IMR-90 (cell line): ENCODE measurements around the gene TTC28. TPM values are rescaled to one million over a fixed set of nuclear protein-coding genes. Genes with fewer than 3 reads are reported as not detected.

Source experiments
- ATAC-seq: fragments of 200-7000 bp; cut with Tn5 transposase; 2 replicates; pipeline ENCODE4 v1.9.1; 2020; ENCODE audit warnings: low read depth, mild to moderate bottlenecking, moderate library complexity
- BruUV-seq: library from RNA; stranded (reverse); fragments of 400-500 nt; replicated peaks from 2 replicates; lab custom pipeline; 2021; lab: Mats Ljungman, UMichigan
- CTCF ChIA-PET: fragments of 300-600 bp; formaldehyde crosslinking; extraction: SDS; loops from one replicate; lab custom pipeline; 2021; ENCODE audit warnings: antibody characterized with exemption; lab: Yijun Ruan, JAX
- POLR2A ChIA-PET: fragments of 300-600 bp; sonication (Branson Sonifier 250); formaldehyde crosslinking; loops from one replicate; lab custom pipeline; 2022; ENCODE audit warnings: antibody characterized with exemption; ENCODE audit not compliant: unreplicated experiment; lab: Charles Lee
- DNase-seq: peaks from one replicate; pipeline ENCODE4 v3.0.0; 2013
- H2AFZ ChIP-seq: replicated peaks from 2 replicates; pipeline ENCODE3; 2013; ENCODE audit warnings: low read length, mild to moderate bottlenecking; ENCODE audit not compliant: poor library complexity
- H2AK5ac ChIP-seq: 2 replicates; pipeline ENCODE4 v1.6.1; 2013; ENCODE audit warnings: low read depth, low read length, inconsistent platforms
- H2AK9ac ChIP-seq: replicated peaks from 2 replicates; pipeline ENCODE3; 2013; ENCODE audit warnings: mild to moderate bottlenecking, low read depth, low read length, moderate library complexity; ENCODE audit not compliant: poor library complexity
- H2BK120ac ChIP-seq: 2 replicates; pipeline ENCODE4 v1.6.1; 2013; ENCODE audit warnings: low read depth, low read length, inconsistent platforms
- H2BK15ac ChIP-seq: 3 replicates; pipeline ENCODE4 v1.6.1; 2013; ENCODE audit warnings: low read depth, low read length, inconsistent platforms
- H2BK20ac ChIP-seq: 2 replicates; pipeline ENCODE4 v1.6.1; 2013; ENCODE audit warnings: low read depth, mild to moderate bottlenecking, inconsistent platforms, low read length, moderate library complexity
- H2BK5ac ChIP-seq: 2 replicates; pipeline ENCODE4 v1.6.1; 2013; ENCODE audit warnings: mild to moderate bottlenecking, low read depth, low read length, inconsistent platforms; ENCODE audit not compliant: poor library complexity, severe bottlenecking
- H3K14ac ChIP-seq: replicated peaks from 2 replicates; pipeline ENCODE4 v1.6.1; 2013; ENCODE audit warnings: low read depth, low read length, inconsistent platforms
- H3K18ac ChIP-seq: 2 replicates; pipeline ENCODE4 v1.6.1; 2013; ENCODE audit warnings: low read depth, low read length, control low read depth
- H3K23ac ChIP-seq: 2 replicates; pipeline ENCODE4 v1.6.1; 2013; ENCODE audit warnings: low read depth, low read length, inconsistent platforms
- H3K27ac ChIP-seq: 2 replicates; pipeline ENCODE4 v1.5.1; 2013; ENCODE audit warnings: mild to moderate bottlenecking, control low read depth, low read length; ENCODE audit not compliant: insufficient read depth
- H3K27me3 ChIP-seq: 2 replicates; pipeline ENCODE4 v1.6.1; 2013; ENCODE audit warnings: low read length; ENCODE audit not compliant: control insufficient read depth, insufficient read depth
- H3K36me3 ChIP-seq: 2 replicates; pipeline ENCODE4 v1.6.1; 2013; ENCODE audit warnings: low read length, mixed read lengths; ENCODE audit not compliant: control insufficient read depth, insufficient read depth
- H3K4ac ChIP-seq: 2 replicates; pipeline ENCODE4 v1.6.1; 2013; ENCODE audit warnings: low read depth, low read length, inconsistent platforms
- H3K4me1 ChIP-seq: 2 replicates; pipeline ENCODE4 v1.6.1; 2013; ENCODE audit warnings: low read length, mixed read lengths; ENCODE audit not compliant: control insufficient read depth, insufficient read depth
- H3K4me2 ChIP-seq: 2 replicates; pipeline ENCODE4 v1.6.1; 2013; ENCODE audit warnings: low read depth, mild to moderate bottlenecking, control low read depth, low read length, moderate library complexity
- H3K4me3 ChIP-seq: 2 replicates; pipeline ENCODE4 v1.5.1; 2013; ENCODE audit warnings: low read depth, mild to moderate bottlenecking, control low read depth, low read length, moderate library complexity; ENCODE audit not compliant: insufficient read depth
- H3K56ac ChIP-seq: 2 replicates; pipeline ENCODE4 v1.6.1; 2013; ENCODE audit warnings: low read length, inconsistent platforms; ENCODE audit not compliant: insufficient read depth; ENCODE audit errors: extremely low read depth
- H3K79me1 ChIP-seq, 2 experiments: 2 replicates each; pipeline ENCODE4 v1.6.1; 2013; ENCODE audit warnings: low read length in 2 of 2, inconsistent platforms in 1 of 2, low read depth in 1 of 2
- H3K9ac ChIP-seq: 2 replicates; pipeline ENCODE4 v1.6.1; 2013; ENCODE audit warnings: low read depth, low read length, control low read depth
- H3K9me1 ChIP-seq: 2 replicates; pipeline ENCODE4 v1.6.1; 2013; ENCODE audit warnings: low read length, inconsistent platforms; ENCODE audit not compliant: insufficient read depth
- H3K9me3 ChIP-seq: 2 replicates; pipeline ENCODE4 v1.6.1; 2013; ENCODE audit warnings: low read length; ENCODE audit not compliant: control insufficient read depth, insufficient read depth
- H4K20me1 ChIP-seq: 2 replicates; pipeline ENCODE4 v1.6.1; 2013; ENCODE audit warnings: low read length, inconsistent platforms; ENCODE audit not compliant: insufficient read depth
- H4K5ac ChIP-seq: 2 replicates; pipeline ENCODE4 v1.6.1; 2013; ENCODE audit warnings: mild to moderate bottlenecking, low read depth, low read length, control low read depth
- H4K8ac ChIP-seq, 2 experiments: 2 replicates each; pipeline ENCODE4 v1.6.1; 2013; ENCODE audit warnings: low read depth in 2 of 2, low read length in 2 of 2, control low read depth in 1 of 2, inconsistent platforms in 1 of 2
- H4K91ac ChIP-seq: 2 replicates; pipeline ENCODE4 v1.6.1; 2013; ENCODE audit warnings: low read depth, low read length, inconsistent platforms; ENCODE audit not compliant: insufficient read depth
- BHLHE40 ChIP-seq: fragments of 150-350 bp; IDR thresholded peaks from 2 replicates; pipeline ENCODE4 v1.6.1; 2016; ENCODE audit warnings: mild to moderate bottlenecking, low read depth, low read length
- CHD1 ChIP-seq: IDR thresholded peaks from 2 replicates; pipeline ENCODE4 v1.6.1; 2012; ENCODE audit warnings: low read depth, low read length, improper control_type of control experiment
- ELK1 ChIP-seq: fragments of 150-350 bp; IDR thresholded peaks from 2 replicates; pipeline ENCODE4 v1.6.1; 2016; ENCODE audit warnings: low read depth, mild to moderate bottlenecking, low read length, moderate library complexity, borderline replicate concordance
- NFE2L2 ChIP-seq: fragments of 150-350 bp; IDR thresholded peaks from 2 replicates; pipeline ENCODE4 v1.6.1; 2016; ENCODE audit warnings: low read depth, mild to moderate bottlenecking, low read length
- POLR2A ChIP-seq: IDR thresholded peaks from 2 replicates; pipeline ENCODE4 v1.6.1; 2012; ENCODE audit warnings: mild to moderate bottlenecking, low read depth, low read length
- RAD21 ChIP-seq: IDR thresholded peaks from 2 replicates; pipeline ENCODE4 v1.6.1; 2012; ENCODE audit warnings: low read length, improper control_type of control experiment
- RCOR1 ChIP-seq: IDR thresholded peaks from 2 replicates; pipeline ENCODE4 v1.6.1; 2012; ENCODE audit warnings: mild to moderate bottlenecking, low read length, improper control_type of control experiment; ENCODE audit not compliant: insufficient replicate concordance
- RFX5 ChIP-seq: IDR thresholded peaks from 2 replicates; pipeline ENCODE4 v1.8.0; 2012; ENCODE audit warnings: low read depth, mild to moderate bottlenecking, low read length, moderate library complexity
- USF2 ChIP-seq: fragments of 150-350 bp; IDR thresholded peaks from 2 replicates; pipeline ENCODE4 v1.6.1; 2017; ENCODE audit warnings: mild to moderate bottlenecking, antibody characterized with exemption, low read length, low read depth
- WGBS, 2 experiments: methylation state at CpG; one replicate each; pipeline versions ENCODE4 v1.1.5 to v1.1.7; 2013; ENCODE audit warnings: missing lambda C conversion rate in 2 of 2; ENCODE audit not compliant: insufficient read length in 1 of 2; ENCODE audit errors: extremely low coverage in 2 of 2; 5-methylcytosine and 5-hydroxymethylcytosine counted together
- dilution Hi-C: fragments of 300-500 bp; cut with HindIII; formaldehyde crosslinking; loops from one replicate; pipeline ENCODE4 v1.14.3; 2018; ENCODE audit warnings: low sequenced_read_pairs; ENCODE audit not compliant: unreplicated experiment
- in situ Hi-C: fragments of 300-500 bp; cut with MboI; formaldehyde crosslinking; loops from 3 replicates; pipeline ENCODE4 v1.14.3; 2019; ENCODE audit warnings: low sequenced_read_pairs, inconsistent platforms, mixed read lengths
- intact Hi-C: fragments of 100-400 bp; cut with micrococcal nuclease; formaldehyde crosslinking; loops from 2 replicates; pipeline ENCODE4 v1.10.0; 2022
- polyA plus RNA-seq, 3 experiments: library from polyadenylated mRNA; depleted of rRNA; stranded (reverse); fragments of >200 nt; gene quantifications; 2 replicates each; pipeline ENCODE4 v1.2.3, GENCODE V29; 2012; ENCODE audit warnings: low replicate concordance in 1 of 3
- total RNA-seq: library from RNA; depleted of rRNA; stranded (reverse); fragments of >200 nt; gene quantifications from 2 replicates; pipeline ENCODE4 v1.2.3, GENCODE V29; 2012
- TF ChIP-seq, protein P1 (sequence below): conservative IDR thresholded peaks from 2 replicates; pipeline ENCODE4 v1.5.1; 2012; ENCODE audit warnings: mild to moderate bottlenecking, low read depth, low read length, improper control_type of control experiment

The TTC28 gene
- total and polyA plus RNA-seq, 2 of the 4 experiments (the other 2 are of a cell fraction): 5.6 to 13.3 TPM

DNA sequence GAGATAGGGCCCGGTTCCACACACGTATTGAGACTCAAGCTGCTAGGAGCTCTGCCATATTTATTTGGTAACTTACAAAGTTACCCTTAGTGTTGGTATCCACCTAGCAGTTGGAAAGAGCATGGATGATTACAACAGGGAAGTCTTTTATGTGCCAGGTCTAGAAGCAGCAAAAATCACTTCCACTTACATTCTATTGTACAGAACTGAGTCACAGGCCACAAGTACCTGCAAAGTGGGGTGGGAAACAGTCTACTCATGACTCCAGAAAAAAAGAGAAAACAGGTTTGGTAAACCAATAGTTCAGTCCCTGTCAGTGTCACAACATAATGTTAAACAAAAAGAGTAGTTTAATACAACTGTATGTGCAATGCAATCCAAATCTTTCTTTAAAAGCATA, 480.9 kb downstream of the TTC28 start:
- POLR2A ChIA-PET: no interaction called here
- no CpG with 5 or more reads among the region's 2 CpGs for WGBS, 2 experiments

More for the DNA sequence above, 480.9 kb downstream of the TTC28 start:
- Histone ChIP-seq H2AK9ac (no peak overlapping the region), H3K56ac (no peak overlapping the region), H2AK5ac (no peak overlapping the region), H3K4ac (no peak overlapping the region), H2BK120ac (no peak overlapping the region), H3K14ac (no peak overlapping the region), H2BK15ac (no peak overlapping the region), H2BK5ac (no peak overlapping the region), H3K9me1 (no peaks in the 10 kb centered on the region), H3K4me1 (no peaks in the 10 kb centered on the region), H4K5ac (no peak overlapping the region), H3K23ac (no peak overlapping the region), H3K9ac (no peak overlapping the region), H2BK20ac (no peak overlapping the region), H3K36me3 (no peaks in the 10 kb centered on the region), H2AFZ (no peak overlapping the region), H3K9me3 (no peaks in the 10 kb centered on the region), H3K27me3 (no peaks in the 10 kb centered on the region), H3K4me2 (no peak overlapping the region), H3K27ac (no peak overlapping the region), H3K4me3 (no peak overlapping the region), H4K91ac (no peak overlapping the region), H3K18ac (no peak overlapping the region), H4K20me1 (no peaks in the 10 kb centered on the region), H3K79me1 (peaks cover 2 to 3% of the 10 kb centered on the region in 2 experiments; a peak in 1 of 4 replicates), H4K8ac (no peak overlapping the region)
- in situ Hi-C loops: no loop called here
- TF ChIP-seq USF2 (no peak), RAD21 (no peak), RCOR1 (no peak), POLR2A (no peak), NFE2L2 (no peak), BHLHE40 (no peak), RFX5 (no peak), CHD1 (no peak), ELK1 (no peak)
- TF ChIP-seq, protein P1, sequence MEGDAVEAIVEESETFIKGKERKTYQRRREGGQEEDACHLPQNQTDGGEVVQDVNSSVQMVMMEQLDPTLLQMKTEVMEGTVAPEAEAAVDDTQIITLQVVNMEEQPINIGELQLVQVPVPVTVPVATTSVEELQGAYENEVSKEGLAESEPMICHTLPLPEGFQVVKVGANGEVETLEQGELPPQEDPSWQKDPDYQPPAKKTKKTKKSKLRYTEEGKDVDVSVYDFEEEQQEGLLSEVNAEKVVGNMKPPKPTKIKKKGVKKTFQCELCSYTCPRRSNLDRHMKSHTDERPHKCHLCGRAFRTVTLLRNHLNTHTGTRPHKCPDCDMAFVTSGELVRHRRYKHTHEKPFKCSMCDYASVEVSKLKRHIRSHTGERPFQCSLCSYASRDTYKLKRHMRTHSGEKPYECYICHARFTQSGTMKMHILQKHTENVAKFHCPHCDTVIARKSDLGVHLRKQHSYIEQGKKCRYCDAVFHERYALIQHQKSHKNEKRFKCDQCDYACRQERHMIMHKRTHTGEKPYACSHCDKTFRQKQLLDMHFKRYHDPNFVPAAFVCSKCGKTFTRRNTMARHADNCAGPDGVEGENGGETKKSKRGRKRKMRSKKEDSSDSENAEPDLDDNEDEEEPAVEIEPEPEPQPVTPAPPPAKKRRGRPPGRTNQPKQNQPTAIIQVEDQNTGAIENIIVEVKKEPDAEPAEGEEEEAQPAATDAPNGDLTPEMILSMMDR: no peak
- no TSS peak for BruUV-seq
- CTCF ChIA-PET: no interaction called here
- no peak for DNase-seq
- intact Hi-C loops: no loop called here
- no peak for ATAC-seq
- dilution Hi-C loops: no loop called here
